SK-N-SH (cell line): ENCODE measurements around the gene NBPF3. TPM values are rescaled to one million over a fixed set of nuclear protein-coding genes. Genes with fewer than 3 reads are reported as not detected.
"Not testable (repeated sequence)": the region's sequence is repeated elsewhere in the genome, so short reads cannot be mapped to it uniquely, and the experiment has no call there.

ENCODE experiments used
- CTCF ChIA-PET: fragments of 300-600, 350-600 bp; formaldehyde crosslinking; extraction: SDS; loops from one replicate; lab custom pipeline; 2021; lab: Yijun Ruan, JAX
- POLR2A ChIA-PET: fragments of 350-600 bp; sonication (Branson Sonifier 250); formaldehyde crosslinking; extraction: SDS; loops from one replicate; lab custom pipeline; 2020; ENCODE audit warnings: antibody characterized with exemption, inconsistent platforms; lab: Yijun Ruan, JAX
- DNase-seq: peaks from one replicate; pipeline ENCODE4 v3.0.0; 2012
- H2AFZ ChIP-seq: fragments of 200-600 bp; sonication (generic); 2 replicates; pipeline ENCODE4 v1.8.1; 2016; ENCODE audit warnings: antibody characterized with exemption, mild to moderate bottlenecking, low read depth
- H3F3A ChIP-seq: fragments of 200-600 bp; sonication (generic); replicated peaks from 2 replicates; pipeline ENCODE3; 2016; ENCODE audit warnings: antibody characterized with exemption, mild to moderate bottlenecking; ENCODE audit not compliant: insufficient read depth
- H3K27ac ChIP-seq, 2 experiments: fragments of 200-500 bp in 1 of 2; fragments of 200-600 bp in 1 of 2; sonication (Bioruptor generic) in 1 of 2; sonication (generic), shearing (Covaris generic) in 1 of 2; 2 replicates each; pipeline versions ENCODE4 v1.5.1 to v1.6.1; 2014 to 2016; ENCODE audit warnings: low read depth in 2 of 2, inconsistent platforms in 1 of 2, low read length in 1 of 2, mild to moderate bottlenecking in 1 of 2, mixed read lengths in 1 of 2
- H3K27me3 ChIP-seq: fragments of 200-600 bp; sonication (generic), shearing (Covaris generic); 2 replicates; pipeline ENCODE4 v1.6.1; 2016; ENCODE audit warnings: mixed run types; ENCODE audit not compliant: insufficient read depth
- H3K36me3 ChIP-seq, 2 experiments: fragments of 200-500 bp in 1 of 2; fragments of 200-600 bp in 1 of 2; sonication (Bioruptor generic) in 1 of 2; sonication (generic) in 1 of 2; replicated peaks in 1 of 2; 2 replicates each; pipeline versions ENCODE3 to v1.5.1; 2014 to 2016; ENCODE audit warnings: low read length in 1 of 2, mild to moderate bottlenecking in 1 of 2; ENCODE audit not compliant: insufficient read depth in 2 of 2, control insufficient read depth in 1 of 2
- H3K4me1 ChIP-seq, 2 experiments: fragments of 200-500 bp in 1 of 2; fragments of 200-600 bp in 1 of 2; sonication (Bioruptor generic) in 1 of 2; sonication (generic), shearing (Covaris generic) in 1 of 2; 2 replicates each; pipeline versions ENCODE4 v1.5.1 to v1.6.1; 2014 to 2016; ENCODE audit warnings: low read depth in 1 of 2, low read length in 1 of 2, mixed run types in 1 of 2; ENCODE audit not compliant: insufficient read depth in 2 of 2, control insufficient read depth in 1 of 2
- H3K4me2 ChIP-seq: fragments of 200-600 bp; sonication (generic), shearing (Covaris generic); 2 replicates; pipeline ENCODE4 v1.6.1; 2017; ENCODE audit warnings: mixed run types
- H3K4me3 ChIP-seq, 2 experiments: fragments of 200-500 bp in 1 of 2; fragments of 200-600 bp in 1 of 2; sonication (Bioruptor generic) in 1 of 2; sonication (generic), shearing (Covaris generic) in 1 of 2; 2 replicates each; pipeline versions ENCODE4 v1.5.1 to v1.8.1; 2014 to 2016; ENCODE audit warnings: low read depth in 2 of 2, inconsistent platforms in 1 of 2, low read length in 1 of 2, mild to moderate bottlenecking in 1 of 2, mixed read lengths in 1 of 2, moderate library complexity in 1 of 2
- H3K79me2 ChIP-seq: fragments of 200-600 bp; sonication (generic); 2 replicates; pipeline ENCODE4 v1.8.1; 2017; ENCODE audit warnings: mild to moderate bottlenecking; ENCODE audit not compliant: insufficient read depth
- H3K9ac ChIP-seq: fragments of 200-600 bp; sonication (generic); 2 replicates; pipeline ENCODE4 v1.6.1; 2017; ENCODE audit warnings: mixed run types
- H3K9me2 ChIP-seq: fragments of 200-600 bp; sonication (generic); 2 replicates; pipeline ENCODE4 v1.6.1; 2017; ENCODE audit warnings: mixed run types
- H3K9me3 ChIP-seq: fragments of 200-600 bp; sonication (generic); 2 replicates; pipeline ENCODE4 v1.6.1; 2017; ENCODE audit warnings: mixed run types, mild to moderate bottlenecking, moderate library complexity
- H4K20me1 ChIP-seq: fragments of 200-600 bp; sonication (generic); 2 replicates; pipeline ENCODE4 v1.6.1; 2017; ENCODE audit warnings: mild to moderate bottlenecking, mixed run types; ENCODE audit not compliant: insufficient read depth
- CHD2 ChIP-seq: fragments of 150-350 bp; IDR thresholded peaks from 2 replicates; pipeline ENCODE4 v1.6.1; 2018; ENCODE audit warnings: low read length; ENCODE audit not compliant: partially characterized antibody
- JUND ChIP-seq: IDR thresholded peaks from 2 replicates; pipeline ENCODE4 v1.4.0; 2012
- MXI1 ChIP-seq: IDR thresholded peaks from 2 replicates; pipeline ENCODE4 v1.6.1; 2012; ENCODE audit warnings: mild to moderate bottlenecking, low read depth, low read length, improper control_type of control experiment
- RFX5 ChIP-seq: IDR thresholded peaks from 2 replicates; pipeline ENCODE4 v1.6.1; 2012; ENCODE audit warnings: mild to moderate bottlenecking, improper control_type of control experiment, low read length
- SMC3 ChIP-seq: IDR thresholded peaks from 2 replicates; pipeline ENCODE4 v1.6.1; 2012; ENCODE audit warnings: low read depth, low read length, improper control_type of control experiment
- WGBS: methylation state at CpG from one replicate; pipeline ENCODE4 v1.1.6; 2017; ENCODE audit warnings: low lambda C conversion rate; 5-methylcytosine and 5-hydroxymethylcytosine counted together
- polyA plus RNA-seq, 3 experiments: library from polyadenylated mRNA; depleted of rRNA; stranded (reverse); fragments of >200 nt; gene quantifications; 2 replicates each; pipeline ENCODE4 v1.2.3, GENCODE V29; 2012
- TF ChIP-seq, protein P1 (sequence below): IDR thresholded peaks from 2 replicates; pipeline ENCODE4; 2012

Gene NBPF3
- polyA plus RNA-seq, 1 of the 3 experiments (the other 2 are of a cell fraction): 6.4 TPM

DNA sequence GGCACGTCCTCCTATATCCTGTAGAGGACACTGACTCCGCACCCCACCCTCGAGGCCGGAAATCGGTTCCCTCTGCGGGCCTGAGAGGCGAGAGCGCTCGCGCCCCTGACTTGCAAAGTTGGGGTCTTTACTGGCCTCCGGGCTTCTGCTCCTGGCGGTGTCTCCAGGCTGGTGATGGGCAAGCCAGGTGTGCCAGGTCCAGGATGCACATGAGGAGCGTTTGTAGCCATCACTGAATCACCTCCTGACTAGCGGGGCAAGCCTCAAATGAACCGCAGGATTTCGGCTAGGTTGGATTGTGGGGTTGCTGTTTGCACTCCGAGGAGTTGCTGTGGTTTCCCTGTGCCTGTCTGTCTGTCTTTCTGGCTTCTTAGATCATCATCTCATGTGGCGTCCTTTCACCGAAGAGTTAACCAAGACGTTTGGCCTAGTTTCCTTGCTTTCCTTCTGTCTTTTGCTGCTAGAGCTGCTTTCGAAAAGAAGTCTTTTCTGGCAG is 741 bp downstream of the NBPF3 start:
- Histone ChIP-seq H3K9ac (peak overlapping the region; percentile 62), H2AFZ (peak overlapping the region; percentile 83), H3K79me2 (peaks cover 31% of the 10 kb centered on the region), H3K4me3 (peak overlapping the region; percentile 74 to 81), H3K4me2 (peak overlapping the region; percentile 97)
- not testable (repeated sequence) for H3K9me3 ChIP-seq, H4K20me1 ChIP-seq, H3K9me2 ChIP-seq, H3K27me3 ChIP-seq, H3K4me1 ChIP-seq, H3K36me3 ChIP-seq, H3K27ac ChIP-seq, DNase-seq, H3F3A ChIP-seq
- 21% methylated on average over 11 of the region's 21 CpGs for WGBS
- CTCF ChIA-PET: interaction anchor here (0.6 to 0.9 kb wide), 2 partner anchors 72 to 73 kb away, joined by 3 to 4 read pairs; no protein-coding TSS in a partner anchor
- POLR2A ChIA-PET: interaction anchor here (1.3 kb wide), 1 partner anchor 13 kb away, joined by 4 read pairs; no protein-coding TSS in a partner anchor

DNA sequence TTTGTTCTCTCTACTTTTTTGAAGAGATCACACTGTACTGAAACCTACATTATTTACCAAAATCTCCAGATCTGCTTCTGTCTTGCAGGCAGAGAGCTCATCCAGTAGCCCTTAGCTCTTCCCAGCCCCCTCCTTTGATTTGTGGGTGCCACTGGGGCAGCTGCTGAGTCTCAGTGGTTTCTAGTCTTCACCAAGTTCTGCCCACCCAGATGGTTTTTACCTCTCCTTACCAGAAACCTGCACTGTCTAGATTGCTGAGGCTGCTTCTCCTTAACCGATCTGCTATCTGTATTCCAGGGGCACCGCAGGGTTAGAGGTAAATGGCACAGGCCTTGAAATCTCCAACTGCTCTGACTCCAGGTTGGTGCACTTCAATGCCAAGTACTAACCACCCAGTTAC is 6.7 kb downstream of the NBPF3 start:
- H3K36me3 ChIP-seq, H3K27ac ChIP-seq, H3K4me3 ChIP-seq, H2AFZ ChIP-seq, H4K20me1 ChIP-seq, CTCF ChIA-PET, DNase-seq, H3K9me2 ChIP-seq, H3K4me2 ChIP-seq, H3K9ac ChIP-seq, H3K9me3 ChIP-seq, H3K27me3 ChIP-seq, POLR2A ChIA-PET: not testable (repeated sequence)
- peaks cover 31% of the 10 kb centered on the region; the same call in 1 of the 2 replicates for H3K79me2 ChIP-seq
- H3F3A ChIP-seq: peaks cover 19% of the 10 kb centered on the region
- H3K4me1 ChIP-seq: peaks cover 2 to 16% of the 10 kb centered on the region in 2 experiments; a peak in 2 of 4 replicates
- WGBS: 97% methylated on average over 2 of the region's 2 CpGs

DNA sequence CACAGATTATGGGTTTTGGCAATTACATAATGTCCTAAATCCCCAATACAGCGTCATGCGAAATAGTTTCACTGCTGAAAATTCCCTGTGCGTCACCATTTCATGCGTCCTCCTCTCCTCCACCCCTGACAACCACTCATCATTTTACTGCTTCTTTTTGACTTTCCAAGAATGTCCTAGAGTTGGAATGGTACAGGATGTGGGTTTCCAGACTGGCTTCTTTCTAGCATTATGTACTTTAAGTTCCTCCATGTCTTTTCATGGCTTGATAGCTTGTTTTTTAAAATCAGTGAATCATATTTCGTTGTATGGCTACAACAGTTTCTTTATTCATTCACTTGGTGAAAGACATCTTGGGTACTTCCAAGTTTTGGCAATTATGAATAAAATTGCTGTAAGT is 7.4 kb downstream of the NBPF3 start:
- peaks cover 2 to 21% of the 10 kb centered on the region in 2 experiments; a peak in 3 of 4 replicates for H3K4me1 ChIP-seq
- no peak overlapping the region for H3K27ac ChIP-seq
- ChIA-PET CTCF (no interaction called here), POLR2A (no interaction called here)
- H2AFZ ChIP-seq: no peak overlapping the region
- no peaks in the 10 kb centered on the region for H3K9me2 ChIP-seq
- H3K4me3 ChIP-seq: no peak overlapping the region
- 97% methylated on average over 5 of the region's 5 CpGs for WGBS
- no peak for DNase-seq
- H3K9ac ChIP-seq: no peak overlapping the region
- H3K27me3 ChIP-seq: no peaks in the 10 kb centered on the region
- no peak overlapping the region for H3K4me2 ChIP-seq
- peaks cover 6 to 10% of the 10 kb centered on the region in 2 experiments for H3K36me3 ChIP-seq
- no peak for TF ChIP-seq MXI1
- TF ChIP-seq JUND: no peak
- no peak for TF ChIP-seq RFX5
- no peak for TF ChIP-seq CHD2
- TF ChIP-seq SMC3: no peak
- peaks cover 21% of the 10 kb centered on the region for H3F3A ChIP-seq
- H4K20me1 ChIP-seq: no peaks in the 10 kb centered on the region
- H3K9me3 ChIP-seq: no peaks in the 10 kb centered on the region
- H3K79me2 ChIP-seq: peaks cover 25% of the 10 kb centered on the region; the same call in 1 of the 2 replicates

DNA sequence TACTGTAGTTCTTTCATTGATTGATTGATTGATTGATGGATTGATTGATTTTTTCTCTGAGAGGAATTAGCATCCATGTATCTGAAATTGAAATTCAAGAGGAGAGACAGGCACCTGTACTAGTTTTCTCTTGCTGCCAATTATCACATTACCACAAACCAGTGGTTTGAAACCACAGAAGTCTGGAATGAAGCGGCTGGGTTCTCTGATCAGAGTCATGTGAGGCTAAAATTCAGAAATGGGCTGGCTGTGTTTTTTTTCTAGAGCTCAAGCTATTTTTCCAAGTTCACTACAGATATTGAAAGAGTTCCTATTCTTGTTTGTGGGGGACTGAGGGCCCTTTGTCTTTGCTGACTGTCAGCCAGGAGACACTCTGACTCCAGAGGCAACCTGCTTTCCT is 10.0 kb downstream of the NBPF3 start:
- CTCF ChIA-PET: no interaction called here
- Histone ChIP-seq H3K4me1 (peaks cover 2 to 31% of the 10 kb centered on the region in 2 experiments; a peak in 3 of 4 replicates), H3K36me3 (peaks cover 6 to 10% of the 10 kb centered on the region in 2 experiments), H3K9me3 (no peaks in the 10 kb centered on the region), H2AFZ (no peak overlapping the region), H3F3A (peaks cover 21% of the 10 kb centered on the region), H3K27me3 (no peaks in the 10 kb centered on the region), H3K4me2 (peak overlapping the region; percentile 54; the same call in 1 of the 2 replicates), H3K27ac (peak overlapping the region; percentile 63 to 72; a peak in 3 of 4 replicates), H3K9ac (no peak overlapping the region), H3K4me3 (no peak overlapping the region), H3K79me2 (peaks cover 11% of the 10 kb centered on the region; the same call in 1 of the 2 replicates), H4K20me1 (no peaks in the 10 kb centered on the region), H3K9me2 (no peaks in the 10 kb centered on the region)
- WGBS: 83% methylated on average over 1 of the region's 1 CpG
- POLR2A ChIA-PET: no interaction called here
- TF ChIP-seq MXI1: no peak
- TF ChIP-seq, protein P1, sequence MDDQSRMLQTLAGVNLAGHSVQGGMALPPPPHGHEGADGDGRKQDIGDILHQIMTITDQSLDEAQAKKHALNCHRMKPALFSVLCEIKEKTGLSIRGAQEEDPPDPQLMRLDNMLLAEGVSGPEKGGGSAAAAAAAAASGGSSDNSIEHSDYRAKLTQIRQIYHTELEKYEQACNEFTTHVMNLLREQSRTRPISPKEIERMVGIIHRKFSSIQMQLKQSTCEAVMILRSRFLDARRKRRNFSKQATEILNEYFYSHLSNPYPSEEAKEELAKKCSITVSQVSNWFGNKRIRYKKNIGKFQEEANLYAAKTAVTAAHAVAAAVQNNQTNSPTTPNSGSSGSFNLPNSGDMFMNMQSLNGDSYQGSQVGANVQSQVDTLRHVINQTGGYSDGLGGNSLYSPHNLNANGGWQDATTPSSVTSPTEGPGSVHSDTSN: 0 out of 2 replicates have a peak, but pooled peaks have one; percentile 5
- no peak for DNase-seq
